Activated CD8-positive, alpha-beta memory T cell treated with anti-CD3 and anti-CD28 coated beads, Interleukin-2, amount 50 U/mL, for 48 hours (primary cell): ENCODE measurements around the gene FRS2.

ENCODE experiments used
- DNase-seq: peaks from one replicate; pipeline ENCODE4 v3.0.0-alpha.2; 2020

Gene FRS2

DNA sequence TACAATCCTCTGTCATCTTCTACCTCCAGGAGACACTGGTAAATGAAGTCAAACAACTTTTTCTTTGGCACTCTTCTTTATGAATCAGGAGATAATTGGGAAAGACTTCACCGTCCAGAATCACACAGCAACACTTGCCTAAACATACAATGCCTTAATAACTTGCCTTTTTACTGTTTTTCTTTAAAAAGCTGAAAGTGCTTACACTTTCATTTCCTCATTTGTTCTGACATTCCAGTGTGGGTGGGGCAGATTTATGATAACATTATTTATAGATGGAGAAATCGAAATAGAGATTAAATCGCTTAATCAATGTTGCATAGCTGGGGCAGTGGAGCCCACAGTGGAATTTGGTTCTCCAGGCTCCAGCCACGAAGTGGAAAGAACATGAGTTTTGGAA is 2.8 kb upstream of the FRS2 start:
- no peak for DNase-seq

GRCh38 chr12:69468237-69469026 is 1.8 kb upstream of the FRS2 start:
- peak; percentile 54 for DNase-seq

DNA sequence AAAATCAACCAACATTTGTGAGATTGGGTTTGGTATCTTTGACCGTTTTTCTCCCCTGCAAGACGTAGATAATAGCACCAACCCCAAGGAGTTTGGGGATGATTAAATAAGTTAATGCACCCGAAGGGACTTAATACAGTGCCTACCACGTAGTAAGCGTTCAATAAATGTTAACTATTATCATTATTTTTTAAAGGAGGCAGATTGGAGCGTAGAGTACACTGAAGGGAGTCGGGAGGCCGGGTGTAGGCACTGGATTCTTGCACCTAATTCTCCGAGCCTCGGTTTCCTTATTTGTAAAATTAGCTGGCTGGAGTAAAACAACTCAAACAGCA is 367 bp upstream of the FRS2 start:
- DNase-seq, result no peak

GRCh38 chr12:69471076-69471430 is 865 bp downstream of the FRS2 start:
- no peak for DNase-seq

DNA sequence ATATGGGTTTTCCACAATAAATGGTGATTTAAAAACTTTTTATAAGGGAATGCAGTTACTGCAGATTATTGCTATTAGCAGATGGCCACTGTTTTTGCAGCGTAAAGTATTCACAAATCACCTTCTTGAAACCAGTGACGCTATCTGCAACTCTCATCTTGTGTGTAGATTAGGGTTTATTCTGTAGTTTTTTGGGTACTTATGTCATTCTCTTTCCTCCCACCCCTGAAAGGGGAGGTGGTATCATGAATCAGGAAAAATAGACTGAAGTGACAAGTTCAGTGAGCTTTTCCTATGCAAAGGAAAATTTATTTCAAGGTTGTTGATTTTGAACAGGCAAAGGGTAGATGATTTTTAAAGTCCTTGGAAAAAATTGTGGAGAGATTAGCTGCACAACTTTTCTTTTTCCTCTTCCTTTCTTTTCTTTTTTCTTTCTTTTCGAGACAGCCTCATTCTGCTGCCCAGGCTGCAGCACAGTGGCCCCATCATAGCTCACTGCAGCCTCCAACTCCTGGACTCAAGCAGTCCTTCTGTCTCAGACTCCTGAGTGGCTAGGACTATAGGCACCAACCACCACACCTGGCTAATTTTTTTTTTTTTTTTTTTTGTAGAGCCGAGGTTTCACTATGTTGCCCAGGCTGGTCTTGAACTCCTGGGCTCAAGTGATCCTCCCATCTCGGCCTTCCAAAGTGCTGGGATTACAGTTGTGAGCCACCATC is 1.6 kb downstream of the FRS2 start:
- DNase-seq, result no peak

GRCh38 chr12:69473262-69473661 is 3.1 kb downstream of the FRS2 start:
- DNase-seq, result no peak

- no peak for DNase-seq
Measured at GRCh38 chr12:69474456-69474855, 4.3 kb downstream of the FRS2 start.

DNA sequence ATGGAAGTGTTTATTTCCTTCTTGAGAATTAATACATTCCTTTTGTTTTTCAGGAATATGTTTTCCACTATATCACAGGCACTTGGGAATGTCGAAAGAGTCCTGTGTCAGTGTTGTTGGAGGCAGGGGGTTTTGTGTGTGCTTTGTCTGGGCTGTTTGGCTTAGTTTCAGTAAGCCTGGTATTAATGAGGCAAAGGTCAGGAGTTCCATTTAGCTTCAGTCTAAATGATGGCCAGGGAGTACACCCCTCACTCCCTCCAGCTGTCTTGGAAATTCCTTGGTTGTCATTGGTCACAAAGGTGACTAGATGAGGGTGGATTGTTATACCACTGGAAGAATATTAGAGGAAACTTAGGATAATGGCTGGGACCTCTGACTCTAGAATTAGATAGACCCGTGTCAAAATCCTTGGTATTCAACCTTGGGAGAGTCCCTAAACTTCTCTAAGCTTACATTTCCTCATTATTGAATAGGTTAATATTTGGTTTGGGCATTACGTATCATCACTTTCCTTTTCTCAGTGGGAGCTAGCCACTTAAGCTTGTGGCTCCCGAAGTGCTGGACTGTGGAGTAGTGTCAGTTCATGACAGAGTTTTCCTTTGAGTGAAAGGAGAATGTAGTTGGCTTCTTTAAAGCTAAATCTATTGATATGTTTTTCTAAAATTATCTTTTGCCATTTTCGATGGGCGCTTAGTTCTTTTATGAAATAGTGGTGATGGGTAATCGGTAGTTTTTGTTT is 5.2 kb downstream of the FRS2 start:
- no peak for DNase-seq

- DNase-seq, result no peak
Measured at GRCh38 chr12:69476276-69477017, 6.3 kb downstream of the FRS2 start.

GRCh38 chr12:69479675-69480074 is 9.5 kb downstream of the FRS2 start:
- no peak for DNase-seq

DNA sequence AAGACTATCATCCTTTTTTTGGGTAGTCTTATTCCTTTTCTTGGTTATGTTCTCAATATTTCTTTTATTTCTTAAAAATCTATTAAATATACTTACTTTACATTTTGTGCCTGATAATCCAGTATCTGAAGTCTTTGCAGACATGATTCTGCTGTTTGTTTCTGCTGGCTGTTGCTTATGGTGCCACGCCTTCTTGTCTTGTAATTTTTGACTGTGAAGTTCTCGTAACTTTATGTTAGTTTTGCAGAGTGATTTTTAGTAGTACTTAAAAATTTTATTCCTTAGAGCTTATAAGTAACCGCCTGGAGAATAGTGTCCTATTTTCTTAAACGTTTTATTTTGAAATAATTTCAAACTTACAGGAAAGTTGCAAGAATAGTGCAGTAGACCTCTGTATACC is 10.5 kb downstream of the FRS2 start:
- DNase-seq, result no peak

- no peak for DNase-seq
Measured at GRCh38 chr12:69481133-69481532, 10.9 kb downstream of the FRS2 start.

DNA sequence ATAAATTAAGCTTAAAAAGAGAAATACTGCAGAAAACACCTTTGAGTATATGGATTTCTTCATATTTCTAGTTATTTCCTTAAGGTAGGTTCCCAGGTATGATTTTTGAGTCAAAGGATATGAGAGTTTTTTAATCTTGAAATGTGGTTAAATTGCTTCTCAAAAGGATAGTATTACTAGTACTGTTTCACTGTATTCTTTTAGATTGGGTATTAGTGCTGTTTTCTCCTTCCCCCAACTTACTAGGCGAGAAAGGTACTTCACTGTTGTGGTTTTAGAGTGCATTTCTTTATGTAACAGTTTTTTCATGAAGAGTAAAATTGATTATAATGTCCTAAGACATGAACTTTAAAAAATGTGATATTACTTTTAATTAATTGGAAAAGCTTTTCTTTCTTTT is 13.5 kb downstream of the FRS2 start:
- DNase-seq, result no peak

DNA sequence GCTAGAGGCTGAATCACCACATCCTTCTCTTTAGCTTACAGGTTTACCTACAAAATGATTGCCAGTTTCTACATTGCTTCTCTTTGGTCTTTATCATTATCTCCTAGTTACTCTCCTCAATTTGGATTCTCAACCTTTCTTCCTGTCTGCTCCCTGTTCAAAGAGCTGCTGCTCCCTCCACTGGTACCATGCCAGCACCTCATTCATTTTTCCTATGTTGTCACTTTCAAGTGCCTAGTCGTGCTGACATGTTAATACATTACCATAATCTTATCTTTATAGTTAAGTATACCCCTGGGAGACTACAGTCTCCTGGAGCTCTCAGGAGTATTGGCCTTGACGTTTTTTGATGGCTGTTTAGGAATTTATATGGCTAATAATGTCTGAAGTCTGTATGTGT is 14.2 kb downstream of the FRS2 start:
- DNase-seq, result no peak

GRCh38 chr12:69490920-69491643 is 20.9 kb downstream of the FRS2 start:
- no peak for DNase-seq

DNA sequence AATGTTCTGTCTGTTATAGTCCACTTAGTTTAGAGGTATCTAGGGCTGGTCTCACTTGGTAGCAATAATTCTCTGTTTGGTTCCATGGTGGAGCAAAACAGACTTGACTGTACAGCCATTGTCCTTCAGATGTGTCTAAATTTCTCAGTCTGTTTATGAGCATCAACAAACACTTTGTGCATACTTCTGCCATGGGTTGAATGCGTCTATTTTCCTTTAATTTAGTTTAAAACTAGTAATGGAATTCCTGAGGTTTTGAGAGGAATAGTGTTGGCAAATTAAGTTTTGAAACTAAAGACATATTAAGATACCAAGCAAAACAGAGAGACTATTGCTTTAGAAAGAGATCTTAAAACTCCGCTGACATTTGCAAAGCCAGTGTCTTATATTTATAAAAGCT is 22.6 kb downstream of the FRS2 start:
- DNase-seq, result no peak

- DNase-seq, result no peak
Measured at GRCh38 chr12:69495071-69495470, 24.9 kb downstream of the FRS2 start.

DNA sequence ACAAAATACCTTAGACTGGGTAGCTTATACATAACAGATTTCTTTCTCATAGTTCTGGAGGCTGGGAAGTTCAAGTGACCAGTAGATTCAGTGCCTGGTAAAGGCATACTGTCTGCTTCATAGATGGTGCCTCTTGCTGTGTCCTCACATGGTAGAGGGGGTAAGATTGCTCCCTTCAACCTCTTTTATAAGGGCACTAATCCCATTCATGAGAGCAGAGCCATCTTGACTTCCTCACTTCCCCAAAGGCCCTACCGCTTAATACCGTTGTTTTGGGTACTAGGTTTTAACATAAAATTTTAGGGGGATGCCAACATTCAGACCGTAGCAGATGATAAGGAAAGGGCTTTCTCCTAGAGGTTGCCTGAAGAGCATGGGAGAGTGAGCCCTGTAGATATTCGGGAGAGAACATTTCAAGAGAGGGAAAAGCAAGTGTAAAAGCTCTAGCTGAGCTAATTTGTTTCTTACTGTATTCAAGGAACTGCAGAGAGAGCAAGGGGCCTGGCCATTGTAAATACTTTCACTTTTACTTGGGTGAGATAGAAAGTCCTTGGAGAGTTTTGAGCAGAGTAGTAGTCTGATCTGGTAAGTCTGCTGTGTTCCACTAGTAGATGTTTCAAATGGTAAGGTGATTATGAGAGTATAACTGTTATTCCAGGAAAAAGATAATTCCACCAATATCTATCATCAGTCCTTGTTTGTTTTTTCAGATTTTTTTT is 27.3 kb downstream of the FRS2 start:
- DNase-seq, result no peak

DNA sequence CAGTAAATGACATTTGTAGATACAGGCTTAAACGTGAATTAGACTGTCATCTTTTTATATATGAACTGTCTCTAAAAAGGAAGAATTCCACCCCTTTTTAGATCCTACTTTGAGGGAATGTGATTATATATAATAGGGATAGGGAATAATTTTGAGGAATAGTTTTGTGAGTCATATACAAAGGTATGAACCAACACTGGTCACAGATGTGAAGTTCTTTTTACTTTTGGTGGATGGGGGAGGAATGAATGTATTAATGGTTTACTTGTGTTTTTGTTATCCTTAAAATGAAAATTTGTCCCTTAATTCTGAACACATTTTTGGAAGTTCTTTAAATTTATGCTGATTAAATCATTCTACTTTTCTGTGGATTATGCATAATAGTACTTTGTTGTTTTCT is 30.4 kb downstream of the FRS2 start:
- no peak for DNase-seq

GRCh38 chr12:69501154-69501895 is 31.1 kb downstream of the FRS2 start:
- no peak for DNase-seq
